RWPE1 (cell line): ENCODE results near the gene WWOX.

Source experiments
- CTCF ChIA-PET: fragments of 350-600 bp; sonication (Branson Sonifier 250); formaldehyde crosslinking; extraction: SDS; loops from one replicate; lab custom pipeline; 2021; lab: Yijun Ruan, JAX
- POLR2A ChIA-PET: fragments of 400-600 bp; formaldehyde crosslinking; extraction: SDS; loops from one replicate; lab custom pipeline; 2020; ENCODE audit warnings: antibody characterized with exemption; ENCODE audit not compliant: low non-redundant PET; lab: Yijun Ruan, JAX
- DNase-seq: peaks from one replicate; pipeline ENCODE4 v3.0.0; 2012; ENCODE audit warnings: low spot score
- H3K27ac ChIP-seq: fragments of 450-650 bp; 2 replicates; pipeline ENCODE4 v1.5.1; 2017
- TF ChIP-seq, protein P1 (sequence below): fragments of 450-650 bp; conservative IDR thresholded peaks from 2 replicates; pipeline ENCODE4 v1.5.1; 2017; ENCODE audit warnings: low read depth, mild to moderate bottlenecking

The WWOX gene

DNA sequence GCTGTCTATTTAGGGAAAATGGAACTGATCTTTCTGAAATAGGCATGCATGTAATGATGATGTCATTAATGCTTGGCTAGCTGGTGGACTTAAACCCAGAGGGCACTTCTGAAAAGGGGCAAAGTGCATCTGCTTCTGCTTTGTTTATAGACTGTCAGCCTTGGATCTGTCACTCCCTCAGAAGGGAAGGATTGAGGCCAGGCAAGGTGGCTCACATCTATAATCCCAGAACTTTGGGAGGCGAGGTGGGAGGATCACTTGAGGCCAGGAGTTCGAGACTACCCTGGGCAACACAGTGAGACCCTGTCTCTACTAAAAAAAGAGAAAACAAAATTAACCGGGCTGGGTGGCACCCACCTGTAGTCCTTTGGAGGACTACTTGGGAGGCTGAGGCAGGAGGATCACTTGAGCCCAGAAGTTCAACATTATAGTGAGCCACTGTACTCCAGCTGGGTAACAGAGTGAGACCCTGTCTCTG, 185.5 kb downstream of the WWOX start:
- DNase-seq, result no peak
- POLR2A ChIA-PET, result no interaction called here
- H3K27ac ChIP-seq, result no peak overlapping the region
- TF ChIP-seq, protein P1, sequence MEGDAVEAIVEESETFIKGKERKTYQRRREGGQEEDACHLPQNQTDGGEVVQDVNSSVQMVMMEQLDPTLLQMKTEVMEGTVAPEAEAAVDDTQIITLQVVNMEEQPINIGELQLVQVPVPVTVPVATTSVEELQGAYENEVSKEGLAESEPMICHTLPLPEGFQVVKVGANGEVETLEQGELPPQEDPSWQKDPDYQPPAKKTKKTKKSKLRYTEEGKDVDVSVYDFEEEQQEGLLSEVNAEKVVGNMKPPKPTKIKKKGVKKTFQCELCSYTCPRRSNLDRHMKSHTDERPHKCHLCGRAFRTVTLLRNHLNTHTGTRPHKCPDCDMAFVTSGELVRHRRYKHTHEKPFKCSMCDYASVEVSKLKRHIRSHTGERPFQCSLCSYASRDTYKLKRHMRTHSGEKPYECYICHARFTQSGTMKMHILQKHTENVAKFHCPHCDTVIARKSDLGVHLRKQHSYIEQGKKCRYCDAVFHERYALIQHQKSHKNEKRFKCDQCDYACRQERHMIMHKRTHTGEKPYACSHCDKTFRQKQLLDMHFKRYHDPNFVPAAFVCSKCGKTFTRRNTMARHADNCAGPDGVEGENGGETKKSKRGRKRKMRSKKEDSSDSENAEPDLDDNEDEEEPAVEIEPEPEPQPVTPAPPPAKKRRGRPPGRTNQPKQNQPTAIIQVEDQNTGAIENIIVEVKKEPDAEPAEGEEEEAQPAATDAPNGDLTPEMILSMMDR, result no peak
- CTCF ChIA-PET, result interaction anchor here (1.2 kb wide), 1 partner anchor 10 kb away, joined by 5 read pairs; no protein-coding TSS in a partner anchor

DNA sequence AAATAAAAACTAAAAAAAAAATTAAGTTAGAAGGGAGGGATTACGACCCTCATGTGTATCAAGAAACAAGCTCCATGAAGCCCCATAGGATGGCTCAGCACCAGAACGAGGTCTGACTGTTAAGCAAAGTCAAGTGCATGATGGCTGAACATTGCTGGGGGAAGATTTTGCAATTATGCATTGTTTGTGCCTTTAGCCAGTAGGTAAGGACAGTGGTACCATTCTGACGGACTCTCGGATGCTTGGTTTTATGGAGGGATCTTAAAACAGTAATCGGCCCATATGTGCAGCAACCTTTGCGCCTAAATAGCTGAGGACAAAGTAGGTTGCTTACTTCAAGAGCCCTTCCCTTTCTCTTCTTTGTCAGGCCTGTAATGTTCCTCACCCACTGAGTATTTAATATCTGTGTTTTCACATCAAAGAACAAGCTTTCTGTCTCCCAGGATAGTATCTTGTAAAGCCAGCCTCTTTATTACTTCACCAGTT, 186.0 kb downstream of the WWOX start:
- CTCF ChIA-PET, result interaction anchor here (1.2 kb wide), 1 partner anchor 11 kb away, joined by 5 read pairs; no protein-coding TSS in a partner anchor
- POLR2A ChIA-PET, result no interaction called here
- no peak overlapping the region for H3K27ac ChIP-seq
- TF ChIP-seq, protein P1, result no peak
- no peak for DNase-seq

DNA sequence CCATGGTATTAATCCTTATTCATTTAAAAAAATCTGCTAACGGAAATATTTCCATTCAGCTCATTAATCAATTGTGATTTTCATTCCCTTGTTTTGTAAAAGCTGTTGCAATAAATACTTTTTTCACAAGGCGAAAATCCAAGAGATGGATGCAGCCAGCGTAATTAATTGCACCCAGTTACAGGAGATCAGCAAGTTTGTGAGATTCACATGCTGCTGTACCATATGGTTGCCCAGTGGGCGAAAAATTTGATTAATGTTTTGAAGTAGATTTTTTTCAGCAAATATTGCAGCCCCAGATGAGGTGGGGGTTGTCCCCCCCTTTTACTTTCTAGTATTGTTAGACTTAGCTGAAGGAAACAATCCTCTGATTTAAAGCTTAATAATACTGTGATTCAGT, 186.6 kb downstream of the WWOX start:
- TF ChIP-seq, protein P1, result no peak
- POLR2A ChIA-PET, result no interaction called here
- DNase-seq, result no peak
- CTCF ChIA-PET, result interaction anchor here (1.2 kb wide), 1 partner anchor 11 kb away, joined by 5 read pairs; no protein-coding TSS in a partner anchor
- H3K27ac ChIP-seq, result no peak overlapping the region

DNA sequence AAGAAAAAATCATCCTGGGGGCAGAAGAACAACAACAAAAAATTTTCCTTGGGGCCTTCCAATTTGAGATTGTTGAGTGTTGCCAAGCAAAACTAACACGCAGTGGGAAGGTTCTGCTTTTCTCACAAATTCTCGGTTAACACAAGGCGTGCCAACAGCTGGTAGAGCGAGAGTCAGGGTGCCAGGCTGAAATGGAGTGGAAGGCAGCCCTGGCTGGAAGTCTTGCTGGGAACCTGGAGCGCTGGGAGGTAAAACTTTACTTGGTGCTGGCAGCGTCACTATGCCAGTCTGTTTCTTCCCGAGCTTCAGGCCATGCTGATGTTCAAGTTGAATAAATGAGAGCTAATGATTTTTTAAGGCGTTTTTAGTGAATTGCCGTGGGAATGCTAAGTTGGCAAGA, 189.4 kb downstream of the WWOX start:
- TF ChIP-seq, protein P1, result no peak
- DNase-seq, result no peak
- CTCF ChIA-PET, result interaction anchor here (0.6 kb wide), 1 partner anchor 17 kb away, joined by 4 read pairs; no protein-coding TSS in a partner anchor
- H3K27ac ChIP-seq, result no peak overlapping the region
- POLR2A ChIA-PET, result no interaction called here

DNA sequence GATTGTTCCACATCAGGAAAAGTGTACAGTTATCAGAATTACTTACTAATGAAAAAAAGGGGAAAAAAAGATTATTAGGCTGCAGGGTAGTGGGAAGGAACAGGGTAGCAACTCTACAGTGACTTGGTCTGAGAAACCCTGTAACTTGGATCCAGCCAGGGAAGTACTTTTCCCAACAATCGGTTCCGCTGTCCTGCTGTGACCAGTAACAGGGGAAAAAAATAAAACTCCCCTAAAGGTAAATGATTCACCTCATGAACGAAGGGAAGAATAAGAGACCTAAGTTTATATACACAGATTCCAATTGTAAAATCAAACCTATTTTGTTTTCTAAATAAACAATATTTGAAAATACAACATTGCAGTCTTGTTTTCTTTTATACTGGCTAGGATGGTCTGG, 189.9 kb downstream of the WWOX start:
- ChIA-PET CTCF (interaction anchor here (0.6 kb wide), 1 partner anchor 16 kb away, joined by 4 read pairs; no protein-coding TSS in a partner anchor), POLR2A (no interaction called here)

DNA sequence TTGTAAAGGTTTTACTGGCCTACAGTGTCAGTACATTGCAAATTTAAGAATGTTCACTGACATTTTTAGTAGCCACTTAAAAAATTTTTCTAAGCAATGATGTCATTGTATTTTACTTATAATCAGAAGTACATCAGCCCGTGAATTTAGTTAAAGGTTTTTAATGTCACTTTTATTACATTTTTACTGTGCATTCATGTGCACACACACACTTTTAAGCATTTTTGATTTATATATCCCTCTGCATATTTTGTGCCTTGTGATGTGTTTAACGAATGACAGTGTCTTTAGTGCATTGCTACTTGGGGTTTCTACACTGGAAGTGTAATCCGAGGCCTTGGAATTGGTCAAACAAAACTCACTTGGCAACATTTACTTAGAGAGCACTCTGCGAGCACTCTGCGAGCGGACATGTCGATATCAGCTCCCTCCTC, 190.4 kb downstream of the WWOX start:
- POLR2A ChIA-PET, result no interaction called here

More for the DNA sequence above, 189.9 kb downstream of the WWOX start:
- no peak overlapping the region for H3K27ac ChIP-seq
- no peak for DNase-seq
- TF ChIP-seq, protein P1, result no peak

More for the DNA sequence above, 190.4 kb downstream of the WWOX start:
- DNase-seq, result no peak
- H3K27ac ChIP-seq, result no peak overlapping the region
- TF ChIP-seq, protein P1, result no peak
- CTCF ChIA-PET, result interaction anchor here (0.6 kb wide), 1 partner anchor 1053 kb away, joined by 3 read pairs; no protein-coding TSS in a partner anchor
